Stimulated activated CD8-positive, alpha-beta memory T cell treated with anti-CD3 and anti-CD28 coated beads, Interleukin-12 subunit alpha, Interleukin-12 subunit beta, amount 100 ng/mL, for 1 hour (primary cell): ENCODE results near the gene MISP.
"Not testable (repeated sequence)": the region's sequence is repeated elsewhere in the genome, so short reads cannot be mapped to it uniquely, and the experiment has no call there.

Experiments
- DNase-seq: peaks from one replicate; pipeline ENCODE4 v3.0.0-alpha.2; 2020; ENCODE audit warnings: low read depth

MISP gene

GRCh38 chr19:725461-726089 is 25.3 kb upstream of the MISP start:
- no peak for DNase-seq

- no peak for DNase-seq
These were observed 23.6 kb upstream of the MISP start for GRCh38 chr19:726993-727956.

GRCh38 chr19:728011-728410 is 22.9 kb upstream of the MISP start:
- DNase-seq = no peak

GRCh38 chr19:729564-729963 is 21.3 kb upstream of the MISP start:
- DNase-seq = not testable (repeated sequence)

- DNase-seq = no peak
These were observed 20.8 kb upstream of the MISP start for GRCh38 chr19:729965-730668.

- DNase-seq = no peak
These were observed 19.9 kb upstream of the MISP start for GRCh38 chr19:731000-731399.

- no peak for DNase-seq
These were observed 18.5 kb upstream of the MISP start for GRCh38 chr19:732148-733069.

- DNase-seq = no peak
These were observed 16.2 kb upstream of the MISP start for GRCh38 chr19:734716-735115.

- DNase-seq = no peak
These were observed 14.8 kb upstream of the MISP start for GRCh38 chr19:736125-736524.

- peak; percentile 36 for DNase-seq
These were observed 13.3 kb upstream of the MISP start for GRCh38 chr19:737591-738093.

- DNase-seq = no peak
These were observed 12.3 kb upstream of the MISP start for GRCh38 chr19:738509-739128.

- DNase-seq = no peak
These were observed 10.8 kb upstream of the MISP start for GRCh38 chr19:739998-740715.

- not testable (repeated sequence) for DNase-seq
These were observed 10.0 kb upstream of the MISP start for GRCh38 chr19:740816-741505.

GRCh38 chr19:741506-742131 is 9.3 kb upstream of the MISP start:
- DNase-seq = no peak

GRCh38 chr19:742540-743075 is 8.3 kb upstream of the MISP start:
- no peak for DNase-seq

- DNase-seq = no peak
These were observed 7.7 kb upstream of the MISP start for GRCh38 chr19:743168-743687.

GRCh38 chr19:745138-745537 is 5.8 kb upstream of the MISP start:
- not testable (repeated sequence) for DNase-seq

GRCh38 chr19:746208-746819 is 4.6 kb upstream of the MISP start:
- DNase-seq = no peak
